Measurements from ENCODE around the gene PURA. TPM values are rescaled to one million over a fixed set of nuclear protein-coding genes. Genes with fewer than 3 reads are reported as not detected.

The PURA gene
- total RNA-seq = 10 to 100 TPM; 11.1 to 14.3 TPM

DNA sequence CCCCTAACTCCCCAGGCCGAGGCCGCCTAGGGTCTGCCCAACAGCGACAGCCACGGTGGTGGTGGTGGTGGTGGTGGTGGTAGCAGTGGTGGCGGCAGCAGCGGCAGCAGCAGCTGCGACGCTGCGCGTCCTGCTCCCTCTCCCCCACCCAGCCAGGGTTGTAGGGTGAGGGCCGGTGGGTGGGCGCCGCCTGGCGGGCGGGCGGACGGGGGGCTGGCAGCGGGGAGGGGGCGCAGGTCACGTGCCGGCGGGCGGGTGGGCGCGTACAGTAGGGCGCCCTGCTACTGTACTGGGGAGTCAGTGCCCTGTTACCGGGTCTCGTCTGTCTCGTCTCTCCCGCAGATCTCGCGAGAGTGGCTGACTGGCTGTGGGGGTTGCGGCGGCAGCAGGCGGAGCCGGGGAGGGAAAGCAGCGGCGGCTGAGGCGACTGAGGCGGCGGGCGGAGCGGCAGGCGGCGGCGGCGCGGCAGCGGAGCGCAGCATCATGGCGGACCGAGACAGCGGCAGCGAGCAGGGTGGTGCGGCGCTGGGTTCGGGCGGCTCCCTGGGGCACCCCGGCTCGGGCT, at the start of gene PURA:
Gene PURA (plus strand): TSS at position 411 of the 565 bp plus-strand sequence. CDS start 73 bp downstream, at position 484.
- Mint-ChIP-seq H3K27ac (peak within 1 kb of the TSS; percentile 84), H3K4me3 (peak within 1 kb of the TSS; percentile 97), H3K9me3 (no peaks in the 10 kb centered on the region)

DNA sequence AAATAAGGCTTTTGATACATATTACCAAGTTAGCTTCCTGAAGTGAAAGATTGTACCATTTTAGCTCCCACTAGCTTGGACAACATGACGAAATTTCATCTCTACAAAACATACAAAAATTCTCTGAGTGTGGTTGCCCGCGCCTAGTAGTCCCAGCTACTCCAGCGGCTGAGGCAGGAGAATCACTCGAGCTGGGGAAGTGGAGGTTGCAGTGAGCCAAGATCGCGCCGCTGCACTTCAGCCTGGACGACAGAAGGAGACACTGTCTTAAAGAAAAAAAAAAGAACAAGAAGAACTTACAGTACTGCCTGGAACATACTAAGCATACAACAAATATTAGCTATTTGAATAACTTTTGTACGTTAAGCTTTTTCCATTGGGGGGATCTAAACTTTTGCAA, 41.1 kb upstream of the PURA start:
- no peak overlapping the region for H3K27ac Mint-ChIP-seq
- peaks cover 9% of the 10 kb centered on the region for H3K27me3 Mint-ChIP-seq
- H3K4me1 Mint-ChIP-seq = no peaks in the 10 kb centered on the region
- no peaks in the 10 kb centered on the region for H3K36me3 Mint-ChIP-seq (ENCODE audit: low read depth)
- no peak for ATAC-seq (replicated peaks)
- H3K4me3 Mint-ChIP-seq = no peak overlapping the region
- no peaks in the 10 kb centered on the region for H3K9me3 Mint-ChIP-seq

More for the DNA sequence above, at the start of gene PURA:
- H3K36me3 Mint-ChIP-seq (ENCODE audit: low read depth) = peaks cover 24% of the 10 kb centered on the region
- H3K27me3 Mint-ChIP-seq = no peaks in the 10 kb centered on the region
- ATAC-seq (replicated peaks) = peak; percentile 91
- H3K4me1 Mint-ChIP-seq = peaks cover 30% of the 10 kb centered on the region

DNA sequence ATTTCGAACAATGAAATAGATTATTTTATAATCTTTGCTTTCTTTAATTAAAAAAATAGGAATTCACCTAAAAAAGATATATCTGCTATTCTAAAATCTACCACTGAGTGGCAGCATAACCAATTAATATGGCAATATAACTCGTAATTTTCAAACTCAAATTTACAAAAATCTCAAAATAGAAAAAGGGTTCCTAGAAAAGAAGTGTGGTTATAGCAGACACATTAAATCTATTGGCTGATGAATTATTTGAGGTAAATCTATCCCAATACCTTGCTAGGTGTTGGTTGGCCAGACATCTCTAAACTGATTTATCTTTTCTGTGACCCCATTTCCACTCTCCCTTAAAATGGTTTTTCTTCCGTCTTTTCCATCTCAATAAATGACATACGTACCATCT, 40.6 kb upstream of the PURA start:
- Mint-ChIP-seq H3K27ac (no peak overlapping the region), H3K36me3 (ENCODE audit: low read depth) (no peaks in the 10 kb centered on the region), H3K27me3 (peaks cover 9% of the 10 kb centered on the region), H3K4me1 (no peaks in the 10 kb centered on the region), H3K9me3 (no peaks in the 10 kb centered on the region), H3K4me3 (no peak overlapping the region)
- ATAC-seq (replicated peaks) = no peak

DNA sequence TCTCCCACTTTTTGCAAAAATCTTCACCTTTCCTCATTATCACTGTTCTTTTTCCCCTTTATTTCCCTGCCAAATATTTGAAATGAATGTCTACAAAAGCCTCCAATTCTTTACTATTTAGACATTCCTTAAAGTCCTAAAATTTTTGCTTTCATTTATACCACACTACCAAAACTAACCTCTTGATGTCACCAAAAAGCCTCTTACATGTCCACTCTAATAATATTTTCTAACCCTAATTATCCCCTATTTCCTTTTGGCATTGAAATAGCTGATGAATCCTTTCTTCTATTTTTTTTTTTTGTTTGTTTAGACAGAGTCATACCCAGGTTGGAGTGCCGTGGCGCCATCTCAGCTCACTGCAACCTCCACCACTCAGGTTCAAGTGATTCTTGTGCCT, 38.5 kb upstream of the PURA start:
- Mint-ChIP-seq H3K36me3 (ENCODE audit: low read depth) (no peaks in the 10 kb centered on the region), H3K27me3 (peaks cover 9% of the 10 kb centered on the region), H3K4me1 (no peaks in the 10 kb centered on the region), H3K27ac (no peak overlapping the region), H3K4me3 (no peak overlapping the region), H3K9me3 (no peaks in the 10 kb centered on the region)
- no peak for ATAC-seq (replicated peaks)

DNA sequence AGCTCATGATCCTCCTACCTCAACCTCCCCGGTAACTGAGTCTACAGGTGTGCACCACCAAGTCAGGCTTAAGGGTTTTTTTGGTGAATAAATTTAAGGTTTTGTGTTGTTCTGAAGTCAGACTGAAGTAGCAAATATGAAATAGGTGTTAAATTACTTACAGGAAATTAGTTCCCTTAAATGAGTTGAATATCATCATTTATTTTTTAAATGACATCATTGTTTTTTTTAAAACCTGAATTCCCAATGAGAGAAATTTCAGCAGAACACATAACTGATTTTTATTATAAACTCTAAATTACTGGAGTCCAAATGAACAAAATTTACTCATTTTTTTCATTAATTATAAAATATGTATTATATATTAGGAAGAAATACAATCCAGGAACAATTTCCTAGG, 37.8 kb upstream of the PURA start:
- H3K36me3 Mint-ChIP-seq (ENCODE audit: low read depth) = no peaks in the 10 kb centered on the region
- H3K4me3 Mint-ChIP-seq = no peak overlapping the region
- H3K27ac Mint-ChIP-seq = no peak overlapping the region
- ATAC-seq (replicated peaks) = no peak
- H3K27me3 Mint-ChIP-seq = peaks cover 9% of the 10 kb centered on the region
- H3K4me1 Mint-ChIP-seq = no peaks in the 10 kb centered on the region
- H3K9me3 Mint-ChIP-seq = no peaks in the 10 kb centered on the region

DNA sequence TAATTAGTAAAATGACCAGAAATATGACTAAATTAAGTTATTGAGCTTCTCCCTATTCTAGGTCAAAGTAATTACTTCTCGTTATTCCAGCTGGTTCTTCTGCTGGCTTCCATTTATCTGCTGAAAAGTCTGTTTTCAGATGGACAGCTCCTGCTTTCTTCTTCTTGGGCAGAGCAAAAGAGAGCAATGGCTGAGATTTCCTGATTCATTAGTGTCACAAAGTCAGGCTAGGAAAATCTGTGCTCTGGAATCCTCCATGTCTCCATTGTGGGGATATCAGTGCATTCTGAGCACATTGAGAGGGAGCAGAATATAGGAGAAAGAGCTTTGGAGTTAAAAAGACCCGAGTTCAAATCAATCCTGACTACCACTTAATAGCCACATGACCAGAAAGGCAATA, 37.1 kb upstream of the PURA start:
- H3K9me3 Mint-ChIP-seq = no peaks in the 10 kb centered on the region
- no peaks in the 10 kb centered on the region for H3K36me3 Mint-ChIP-seq (ENCODE audit: low read depth)
- no peaks in the 10 kb centered on the region for H3K4me1 Mint-ChIP-seq
- no peak for ATAC-seq (replicated peaks)
- no peak overlapping the region for H3K4me3 Mint-ChIP-seq
- H3K27me3 Mint-ChIP-seq = peaks cover 9% of the 10 kb centered on the region
- no peak overlapping the region for H3K27ac Mint-ChIP-seq

DNA sequence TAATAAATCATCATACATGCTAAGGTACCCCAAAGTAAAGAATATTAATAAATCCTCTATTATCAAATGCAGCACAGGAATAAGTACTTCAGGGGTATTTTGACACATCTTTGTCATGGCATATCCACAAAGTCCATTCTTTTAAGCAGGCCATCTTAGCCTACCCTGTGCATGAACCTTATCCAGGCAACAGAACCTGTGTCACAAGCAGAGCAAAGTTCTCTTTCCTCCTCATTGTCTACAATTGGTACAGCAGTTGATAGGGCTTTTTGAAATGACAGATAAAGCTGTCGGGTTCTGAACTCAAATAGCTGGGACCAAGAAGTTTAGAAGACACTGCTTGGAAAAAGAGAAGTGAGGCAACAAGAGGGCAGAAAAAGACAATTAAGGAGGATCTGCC, 30.8 kb upstream of the PURA start:
- Mint-ChIP-seq H3K9me3 (no peaks in the 10 kb centered on the region), H3K36me3 (ENCODE audit: low read depth) (no peaks in the 10 kb centered on the region), H3K27ac (no peak overlapping the region), H3K4me1 (no peaks in the 10 kb centered on the region), H3K27me3 (peaks cover 4% of the 10 kb centered on the region), H3K4me3 (no peak overlapping the region)
- ATAC-seq (replicated peaks) = no peak

DNA sequence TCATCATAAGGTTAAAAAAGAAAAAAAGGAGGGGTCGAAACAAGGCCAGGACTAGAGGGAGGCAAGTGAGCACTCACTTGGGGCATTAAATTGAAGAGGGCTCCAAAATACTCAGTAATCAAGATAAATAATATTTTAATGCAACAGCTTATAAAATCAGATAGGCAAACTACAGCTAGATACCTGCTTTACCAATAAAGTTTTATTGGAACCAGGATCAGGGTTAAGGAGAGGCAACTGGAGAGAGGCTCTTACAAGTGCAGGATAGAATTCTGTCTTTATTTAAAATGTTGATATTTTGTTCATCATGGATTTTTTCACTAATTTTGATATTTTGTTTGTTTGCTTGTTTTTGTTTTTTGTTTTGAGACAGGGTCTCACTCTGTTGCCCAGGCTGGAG, 30.3 kb upstream of the PURA start:
- ATAC-seq (replicated peaks) = no peak
- H3K4me1 Mint-ChIP-seq = no peaks in the 10 kb centered on the region
- H3K9me3 Mint-ChIP-seq = no peaks in the 10 kb centered on the region
- no peak overlapping the region for H3K4me3 Mint-ChIP-seq
- no peaks in the 10 kb centered on the region for H3K36me3 Mint-ChIP-seq (ENCODE audit: low read depth)
- H3K27me3 Mint-ChIP-seq = peaks cover 4% of the 10 kb centered on the region
- H3K27ac Mint-ChIP-seq = no peak overlapping the region

DNA sequence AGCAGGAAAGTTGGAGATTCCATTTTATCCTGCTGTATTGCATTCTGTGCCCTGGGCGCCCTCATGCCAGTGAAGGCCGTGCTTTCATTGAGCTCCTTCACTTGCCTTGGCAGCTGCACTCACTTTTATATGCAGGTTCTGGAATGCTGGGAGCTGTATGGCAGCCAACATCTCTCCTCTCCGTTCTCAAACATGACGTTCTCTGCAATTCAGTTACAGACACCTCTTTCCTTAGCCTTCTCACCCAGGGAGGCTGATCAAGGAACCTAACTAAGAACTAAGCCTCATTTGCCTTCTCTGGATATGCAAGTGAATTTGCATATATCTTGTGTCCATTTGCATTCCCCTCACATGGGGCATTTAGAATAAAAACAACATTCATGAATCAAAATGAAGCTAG, 29.4 kb upstream of the PURA start:
- Mint-ChIP-seq H3K9me3 (peaks cover 5% of the 10 kb centered on the region), H3K27ac (no peak overlapping the region), H3K36me3 (ENCODE audit: low read depth) (no peaks in the 10 kb centered on the region), H3K4me1 (no peaks in the 10 kb centered on the region), H3K27me3 (peaks cover 4% of the 10 kb centered on the region), H3K4me3 (no peak overlapping the region)
- no peak for ATAC-seq (replicated peaks)

DNA sequence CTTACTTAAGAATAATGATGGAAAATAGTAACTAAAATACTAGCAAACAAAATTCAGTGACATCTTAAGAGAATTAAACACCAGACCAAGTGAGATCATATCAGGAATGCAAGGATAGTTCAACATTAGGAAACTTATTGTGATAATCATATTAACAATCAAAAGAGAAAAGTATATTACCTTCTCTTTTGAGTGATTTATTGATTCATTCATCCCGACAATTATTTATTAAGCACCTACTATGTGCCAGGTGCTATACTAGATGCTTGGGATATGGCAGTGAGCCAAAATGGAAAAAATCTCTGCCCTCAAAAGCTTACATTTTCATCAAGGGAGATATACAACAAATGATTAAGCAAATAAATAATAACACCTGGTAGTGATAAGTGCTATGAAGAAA, 23.7 kb upstream of the PURA start:
- H3K4me1 Mint-ChIP-seq = no peaks in the 10 kb centered on the region
- ATAC-seq (replicated peaks) = no peak
- no peak overlapping the region for H3K4me3 Mint-ChIP-seq

DNA sequence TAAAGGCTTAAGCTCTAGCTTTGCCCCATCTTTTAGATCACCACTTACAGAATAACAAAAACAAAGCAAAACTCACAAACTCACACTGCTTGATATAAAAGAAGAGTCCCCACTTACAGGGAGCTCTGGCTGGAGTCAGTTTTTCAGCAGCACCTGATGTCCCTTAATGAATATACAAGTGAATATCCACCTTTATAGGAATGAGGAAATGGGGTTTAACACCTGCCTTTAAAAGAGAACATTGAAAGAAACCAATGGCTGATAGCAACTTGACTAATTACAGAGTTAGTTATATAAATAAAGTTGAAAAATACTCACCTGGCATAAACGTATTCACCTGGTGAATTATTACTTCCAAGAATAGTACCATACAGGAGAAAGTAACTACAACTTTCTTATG, 20.7 kb upstream of the PURA start:
- Mint-ChIP-seq H3K27ac (no peak overlapping the region), H3K9me3 (peaks cover 14% of the 10 kb centered on the region), H3K36me3 (ENCODE audit: low read depth) (no peaks in the 10 kb centered on the region), H3K27me3 (peaks cover 14% of the 10 kb centered on the region), H3K4me1 (no peaks in the 10 kb centered on the region), H3K4me3 (no peak overlapping the region)
- ATAC-seq (replicated peaks) = no peak

More for the DNA sequence above, 23.7 kb upstream of the PURA start:
- Mint-ChIP-seq H3K27me3 (peaks cover 14% of the 10 kb centered on the region), H3K9me3 (peaks cover 14% of the 10 kb centered on the region), H3K27ac (no peak overlapping the region), H3K36me3 (ENCODE audit: low read depth) (no peaks in the 10 kb centered on the region)

DNA sequence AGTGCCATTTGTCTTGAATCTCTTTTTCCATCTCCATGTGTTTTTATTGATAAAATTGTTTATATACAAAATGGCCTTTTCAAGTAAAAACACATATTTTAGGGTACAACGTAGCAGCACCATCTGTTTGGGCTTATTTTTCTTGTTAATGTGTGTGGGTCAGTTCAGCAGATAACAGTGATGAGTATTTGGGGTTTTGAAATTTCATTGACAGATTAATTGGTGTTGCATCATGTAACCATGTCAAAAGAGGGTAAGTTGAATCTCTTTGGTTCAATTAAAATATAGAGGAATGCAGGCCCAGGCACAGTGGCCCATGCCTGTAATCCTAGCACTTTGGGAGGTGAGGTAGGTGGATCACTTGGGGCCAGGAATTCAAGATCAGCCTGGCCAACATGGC, 20.0 kb upstream of the PURA start:
- H3K27me3 Mint-ChIP-seq = peaks cover 14% of the 10 kb centered on the region
- ATAC-seq (replicated peaks) = no peak
- no peaks in the 10 kb centered on the region for H3K4me1 Mint-ChIP-seq
- no peak overlapping the region for H3K4me3 Mint-ChIP-seq
- no peak overlapping the region for H3K27ac Mint-ChIP-seq
- H3K36me3 Mint-ChIP-seq (ENCODE audit: low read depth) = no peaks in the 10 kb centered on the region
- peaks cover 14% of the 10 kb centered on the region for H3K9me3 Mint-ChIP-seq

DNA sequence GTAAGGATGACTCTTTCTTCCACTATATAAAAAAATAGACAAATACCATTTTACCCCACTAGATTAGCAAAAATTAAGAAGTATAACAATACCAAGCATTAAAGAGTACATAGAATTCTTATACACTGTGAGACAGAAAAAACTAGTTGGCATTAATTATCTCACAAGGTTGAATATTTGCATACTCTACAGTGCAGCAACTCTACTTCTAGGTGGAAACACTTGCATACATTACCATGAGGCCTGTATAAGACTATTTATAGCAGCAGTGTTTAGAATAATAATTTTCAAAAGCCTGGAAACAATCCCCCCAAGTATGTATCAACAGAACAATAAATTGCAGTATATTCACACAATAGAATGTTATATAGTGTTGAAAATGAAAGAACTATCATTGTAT, 19.0 kb upstream of the PURA start:
- H3K27ac Mint-ChIP-seq = no peak overlapping the region
- H3K27me3 Mint-ChIP-seq = peaks cover 14% of the 10 kb centered on the region
- no peaks in the 10 kb centered on the region for H3K4me1 Mint-ChIP-seq
- H3K4me3 Mint-ChIP-seq = no peak overlapping the region
- no peak for ATAC-seq (replicated peaks)
- H3K36me3 Mint-ChIP-seq (ENCODE audit: low read depth) = no peaks in the 10 kb centered on the region
- H3K9me3 Mint-ChIP-seq = peaks cover 9% of the 10 kb centered on the region

DNA sequence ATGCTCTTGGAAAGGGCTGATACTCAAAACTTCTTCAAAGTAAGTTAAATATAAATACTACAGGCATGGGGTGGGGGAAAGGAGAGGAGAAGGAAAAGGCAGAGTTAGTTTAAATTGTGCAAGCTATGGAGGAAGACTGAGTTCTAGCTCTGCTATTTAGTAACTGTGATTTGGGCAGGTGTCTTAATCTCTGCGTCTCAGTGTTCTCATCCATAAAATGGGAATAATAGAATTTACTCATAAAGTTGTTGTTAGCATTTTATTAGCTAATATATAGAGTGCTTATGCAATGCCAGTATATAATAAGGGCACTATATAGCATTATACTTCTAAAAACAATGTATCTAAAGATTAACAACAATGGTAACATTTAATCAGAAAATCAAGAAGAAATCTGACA, 12.7 kb upstream of the PURA start:
- Mint-ChIP-seq H3K27me3 (no peaks in the 10 kb centered on the region), H3K27ac (no peak overlapping the region), H3K4me1 (peaks cover 3% of the 10 kb centered on the region), H3K9me3 (no peaks in the 10 kb centered on the region), H3K4me3 (no peak overlapping the region), H3K36me3 (ENCODE audit: low read depth) (no peaks in the 10 kb centered on the region)
- ATAC-seq (replicated peaks) = no peak

DNA sequence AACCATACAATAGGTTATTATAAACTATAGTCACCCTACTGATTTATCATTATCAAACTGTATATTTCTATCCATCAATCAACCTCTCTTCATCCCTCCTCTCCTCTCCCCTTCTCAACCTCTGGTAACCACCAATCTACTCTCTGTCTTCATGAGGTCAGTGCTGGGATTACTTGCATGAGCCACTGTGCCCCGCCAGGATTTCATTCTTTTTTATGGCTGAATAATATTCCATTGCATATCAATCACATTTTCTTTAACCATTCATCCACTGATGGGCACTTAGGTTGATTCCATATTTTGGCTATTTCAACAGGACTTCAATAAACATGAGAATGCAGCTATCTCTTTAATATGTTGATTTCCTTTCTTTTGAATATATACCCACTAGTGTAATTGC, 10.8 kb upstream of the PURA start:
- no peak overlapping the region for H3K4me3 Mint-ChIP-seq
- H3K9me3 Mint-ChIP-seq = no peaks in the 10 kb centered on the region
- H3K27ac Mint-ChIP-seq = no peak overlapping the region
- ATAC-seq (replicated peaks) = no peak
- peaks cover 9% of the 10 kb centered on the region for H3K36me3 Mint-ChIP-seq (ENCODE audit: low read depth)
- H3K27me3 Mint-ChIP-seq = no peaks in the 10 kb centered on the region
- peaks cover 11% of the 10 kb centered on the region for H3K4me1 Mint-ChIP-seq

DNA sequence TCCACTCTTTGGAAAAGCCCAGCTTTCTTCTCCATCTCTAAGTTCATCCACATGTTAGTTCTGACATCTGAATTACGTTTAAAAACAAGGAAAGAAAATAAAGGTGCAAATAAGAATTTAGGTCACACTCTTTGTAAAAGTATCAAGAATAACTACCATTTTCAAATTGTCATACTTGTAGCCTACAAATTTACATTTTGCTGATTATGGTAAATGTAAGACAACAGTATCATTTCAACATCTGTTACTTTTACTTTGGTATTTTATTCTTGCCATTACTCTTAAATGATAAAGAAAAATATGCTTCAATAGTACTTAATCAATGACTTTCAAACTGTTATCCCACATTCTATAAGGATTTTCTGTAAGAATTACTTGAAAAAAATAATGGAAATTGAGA, 9.8 kb upstream of the PURA start:
- no peak overlapping the region for H3K4me3 Mint-ChIP-seq
- H3K27me3 Mint-ChIP-seq = no peaks in the 10 kb centered on the region
- no peak overlapping the region for H3K27ac Mint-ChIP-seq
- no peaks in the 10 kb centered on the region for H3K9me3 Mint-ChIP-seq
- no peak for ATAC-seq (replicated peaks)
- H3K4me1 Mint-ChIP-seq = peaks cover 13% of the 10 kb centered on the region
- H3K36me3 Mint-ChIP-seq (ENCODE audit: low read depth) = peaks cover 18% of the 10 kb centered on the region
